Measurements from ENCODE around the gene ZSCAN26. TPM values are rescaled to one million over a fixed set of nuclear protein-coding genes. Genes with fewer than 3 reads are reported as not detected.

The ZSCAN26 gene
- 3.6 to 6.9 TPM (median 5.3 TPM) in 5 replicates for total RNA-seq (2022; extraction: Qiagen RNA extraction)

GRCh38 chr6:28266962-28267694 is at the start of gene ZSCAN26:
Gene ZSCAN26 (plus strand): TSS chr6:28267143. CDS start chr6:28271920, 4,777 bp downstream.

DNA sequence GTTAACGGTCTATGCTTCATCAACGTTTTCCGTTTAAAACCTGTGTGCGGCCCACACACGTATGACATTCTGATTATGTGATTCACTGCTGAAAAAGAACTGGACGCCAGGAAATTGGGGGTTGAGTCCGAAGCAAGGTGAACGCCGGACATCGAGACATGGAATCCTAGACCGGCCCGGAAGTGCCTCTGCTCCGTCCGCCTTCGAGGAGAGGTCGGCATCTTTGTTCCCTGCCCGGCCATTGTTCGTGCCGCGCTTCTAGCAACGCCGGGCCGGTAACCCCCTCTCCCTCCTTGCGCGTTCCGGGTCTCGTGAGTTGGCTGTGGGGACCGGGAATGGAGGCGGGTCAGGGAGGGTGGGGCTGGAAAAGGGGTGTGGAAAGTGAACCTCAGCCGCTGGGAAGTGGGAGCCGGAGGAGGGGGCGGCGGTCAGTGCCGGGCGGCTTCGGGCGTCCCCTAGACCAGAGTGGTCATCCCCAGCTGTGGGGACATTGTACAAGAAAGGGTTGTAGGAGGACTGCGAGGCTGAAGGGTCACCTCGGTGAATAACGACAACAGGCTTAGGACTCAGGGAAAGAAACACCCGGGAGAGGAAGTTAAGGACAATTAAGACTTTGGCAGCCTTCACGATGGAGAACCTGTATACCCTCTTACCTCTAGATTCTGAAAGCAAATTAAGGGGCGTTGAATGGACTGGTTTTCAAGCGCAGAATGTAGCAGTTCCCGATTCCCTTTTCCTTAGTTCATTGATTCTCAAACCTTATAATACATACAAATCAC is 41.7 kb upstream of the ZSCAN26 start, which contains the start of gene ZSCAN9:
Gene ZSCAN9 (plus strand): TSS at position 220 of the 779 bp plus-strand sequence. CDS start 1,810 bp downstream, outside the sequence.

DNA sequence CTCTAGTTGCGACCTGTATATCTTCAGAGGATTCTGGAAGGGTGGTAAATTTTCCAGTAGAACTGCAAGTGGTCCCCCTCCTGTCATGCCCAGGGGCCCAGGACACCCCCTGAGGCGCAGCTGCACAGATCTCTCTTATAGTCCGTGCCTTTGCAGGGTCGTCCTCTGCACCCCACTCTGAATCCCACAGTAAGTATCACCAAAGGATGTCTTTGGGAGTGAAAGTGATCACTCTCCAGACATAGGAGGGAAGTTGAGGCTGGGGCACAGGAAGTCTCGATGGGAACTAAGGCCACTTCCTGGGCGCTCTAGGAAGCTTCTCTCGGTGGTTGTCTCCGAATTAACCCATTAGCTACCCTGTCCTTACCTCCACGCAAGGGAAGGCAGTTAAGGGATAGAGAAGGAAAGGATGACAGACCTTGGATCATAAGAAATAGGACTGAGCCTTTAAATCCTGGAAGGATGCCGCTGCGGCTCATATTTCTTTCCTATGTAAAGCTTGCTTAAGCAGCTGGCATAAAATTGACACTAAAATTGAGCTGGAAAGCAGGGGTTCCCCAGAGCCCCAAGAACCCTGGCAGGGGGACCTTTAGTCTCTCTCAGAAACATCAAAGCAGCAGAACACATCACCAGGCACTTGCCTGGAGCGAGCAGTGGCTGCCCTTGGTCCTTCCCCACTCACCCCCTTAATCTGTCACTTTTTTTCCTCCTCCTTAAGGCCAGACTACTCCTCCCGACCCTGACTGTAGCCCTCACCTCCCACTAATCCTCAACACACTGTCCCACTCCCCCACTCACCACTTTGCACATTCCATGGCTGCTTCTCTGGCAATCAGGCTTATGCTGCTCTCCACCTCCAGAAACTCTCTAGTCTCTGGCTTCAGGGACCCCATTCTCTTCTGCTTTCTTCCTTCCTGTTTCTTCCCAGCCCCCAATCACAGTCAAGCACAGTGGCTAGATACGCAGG is 14.7 kb upstream of the ZSCAN26 start, which contains the start of gene ZKSCAN4:
Gene ZKSCAN4 (minus strand): TSS at position 261 of the 967 bp plus-strand sequence. CDS start 289 bp downstream, outside the sequence.

GRCh38 chr6:28258877-28259777 is 7.8 kb upstream of the ZSCAN26 start, which contains the start of gene NKAPL:
Gene NKAPL (plus strand): TSS chr6:28259297. CDS start chr6:28259372, 75 bp downstream.

DNA sequence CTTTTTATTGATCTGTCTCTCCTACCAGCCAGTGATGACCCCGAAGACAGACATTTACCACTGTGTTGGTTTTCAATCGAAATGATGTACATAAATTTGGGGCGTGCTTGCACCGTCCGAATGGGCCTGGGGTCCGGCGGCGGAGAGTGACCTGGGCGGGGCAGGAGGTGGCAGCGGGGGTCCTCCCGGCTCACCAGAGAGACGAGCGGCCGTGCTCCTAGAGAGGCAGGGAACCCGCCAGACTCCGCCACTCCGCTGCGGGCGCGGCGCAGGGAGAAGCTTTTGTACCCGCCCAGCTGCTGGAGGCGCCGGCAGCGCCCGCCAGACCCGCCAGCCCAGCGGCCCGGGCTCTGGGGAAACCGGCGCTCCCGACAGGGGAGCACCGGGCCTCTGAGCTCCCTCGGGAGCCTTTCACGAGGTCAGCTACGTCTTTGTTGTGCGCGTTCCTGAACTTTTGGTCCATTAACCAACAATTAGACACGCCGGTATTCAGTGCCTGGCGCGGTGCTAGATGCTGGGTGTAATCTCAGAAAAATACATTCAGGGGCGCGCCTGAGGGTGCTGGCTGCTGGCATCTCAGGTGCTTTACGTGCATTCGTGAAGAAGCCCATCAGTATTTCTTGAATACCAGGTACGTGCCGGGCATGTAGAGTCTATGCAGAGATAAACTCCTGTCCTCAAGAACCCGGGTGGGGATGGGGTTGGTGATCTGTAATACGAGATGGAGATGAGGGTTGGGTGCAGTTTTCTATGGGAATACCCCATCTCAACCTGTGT is 14.5 kb downstream of the ZSCAN26 start, which contains the start of gene PGBD1:
Gene PGBD1 (plus strand): TSS at position 285 of the 777 bp plus-strand sequence. CDS start 2,242 bp downstream, outside the sequence.

Other genes starting within 250 kb of the ZSCAN26 start
- 0.93 to 1.1 TPM (median 0.98 TPM) in 5 replicates for gene ZNF165, start 186.6 kb upstream of the ZSCAN26 start, total RNA-seq (2022; extraction: Qiagen RNA extraction)
- gene ZSCAN16, start 142.5 kb upstream of the ZSCAN26 start, total RNA-seq (2022; extraction: Qiagen RNA extraction) = 3.9 to 5.1 TPM (median 4.2 TPM) in 5 replicates
- 4.0 to 6.0 TPM (median 5.2 TPM) in 5 replicates for gene ZKSCAN8, start 125.3 kb upstream of the ZSCAN26 start, total RNA-seq (2022; extraction: Qiagen RNA extraction)
- 5.8 to 8.2 TPM (median 7.4 TPM) in 5 replicates for gene ZSCAN9, start 41.9 kb upstream of the ZSCAN26 start, total RNA-seq (2022; extraction: Qiagen RNA extraction)
- gene ZKSCAN4, start 14.9 kb upstream of the ZSCAN26 start, total RNA-seq (2022; extraction: Qiagen RNA extraction) = 2.2 to 3.1 TPM (median 2.5 TPM) in 5 replicates
- not detected in 5 replicates for gene NKAPL, start 7.8 kb upstream of the ZSCAN26 start, total RNA-seq (2022; extraction: Qiagen RNA extraction)
- gene PGBD1, start 14.4 kb downstream of the ZSCAN26 start, total RNA-seq (2022; extraction: Qiagen RNA extraction) = 4.6 to 6.0 TPM (median 4.8 TPM) in 5 replicates
- 1.7 to 2.8 TPM (median 2.1 TPM) in 5 replicates for gene ZSCAN31, start 69.0 kb downstream of the ZSCAN26 start, total RNA-seq (2022; extraction: Qiagen RNA extraction)
- 1.5 to 2.6 TPM (median 2.2 TPM) in 5 replicates for gene ZKSCAN3, start 82.8 kb downstream of the ZSCAN26 start, total RNA-seq (2022; extraction: Qiagen RNA extraction)
- gene ZSCAN12, start 132.6 kb downstream of the ZSCAN26 start, total RNA-seq (2022; extraction: Qiagen RNA extraction) = 1.3 to 1.7 TPM (median 1.6 TPM) in 5 replicates
- not detected in 5 replicates for gene ZSCAN23, start 176.3 kb downstream of the ZSCAN26 start, total RNA-seq (2022; extraction: Qiagen RNA extraction)
- gene GPX6, start 248.7 kb downstream of the ZSCAN26 start, total RNA-seq (2022; extraction: Qiagen RNA extraction) = not detected in 5 replicates

All from A549 treated with CORT108297 at 1 μM for 4 hours (cell line).